ENCODE results near the gene ASB18.

Gene ASB18

GRCh38 chr2:236246711-236247246 is 17.4 kb downstream of the ASB18 start:
- no peaks in the 10 kb centered on the region for H3K9me3 Mint-ChIP-seq
- TF ChIP-seq, protein P1, sequence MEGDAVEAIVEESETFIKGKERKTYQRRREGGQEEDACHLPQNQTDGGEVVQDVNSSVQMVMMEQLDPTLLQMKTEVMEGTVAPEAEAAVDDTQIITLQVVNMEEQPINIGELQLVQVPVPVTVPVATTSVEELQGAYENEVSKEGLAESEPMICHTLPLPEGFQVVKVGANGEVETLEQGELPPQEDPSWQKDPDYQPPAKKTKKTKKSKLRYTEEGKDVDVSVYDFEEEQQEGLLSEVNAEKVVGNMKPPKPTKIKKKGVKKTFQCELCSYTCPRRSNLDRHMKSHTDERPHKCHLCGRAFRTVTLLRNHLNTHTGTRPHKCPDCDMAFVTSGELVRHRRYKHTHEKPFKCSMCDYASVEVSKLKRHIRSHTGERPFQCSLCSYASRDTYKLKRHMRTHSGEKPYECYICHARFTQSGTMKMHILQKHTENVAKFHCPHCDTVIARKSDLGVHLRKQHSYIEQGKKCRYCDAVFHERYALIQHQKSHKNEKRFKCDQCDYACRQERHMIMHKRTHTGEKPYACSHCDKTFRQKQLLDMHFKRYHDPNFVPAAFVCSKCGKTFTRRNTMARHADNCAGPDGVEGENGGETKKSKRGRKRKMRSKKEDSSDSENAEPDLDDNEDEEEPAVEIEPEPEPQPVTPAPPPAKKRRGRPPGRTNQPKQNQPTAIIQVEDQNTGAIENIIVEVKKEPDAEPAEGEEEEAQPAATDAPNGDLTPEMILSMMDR (IDR thresholded peaks at IDR 0.05) = no peak
- no peak overlapping the region for H3K27ac Mint-ChIP-seq
- H3K4me1 Mint-ChIP-seq = peaks cover 18% of the 10 kb centered on the region
- DNase-seq = no peak
- H3K27me3 Mint-ChIP-seq (ENCODE audit: low read depth, poor library complexity) = peaks cover 11% of the 10 kb centered on the region
- H3K4me3 Mint-ChIP-seq = no peak overlapping the region
- H3K36me3 Mint-ChIP-seq (ENCODE audit: low read depth) = peaks cover 12% of the 10 kb centered on the region

- H3K4me1 Mint-ChIP-seq = peaks cover 7% of the 10 kb centered on the region
- H3K4me3 Mint-ChIP-seq = no peak overlapping the region
- no peaks in the 10 kb centered on the region for H3K9me3 Mint-ChIP-seq
- TF ChIP-seq, protein P1 (IDR thresholded peaks at IDR 0.05) = no peak
- peaks cover 32% of the 10 kb centered on the region for H3K27me3 Mint-ChIP-seq (ENCODE audit: low read depth, poor library complexity)
- no peak for DNase-seq
- peaks cover 9% of the 10 kb centered on the region for H3K36me3 Mint-ChIP-seq (ENCODE audit: low read depth)
- H3K27ac Mint-ChIP-seq = no peak overlapping the region
These were observed 19.9 kb downstream of the ASB18 start for GRCh38 chr2:236244256-236244655.

DNA sequence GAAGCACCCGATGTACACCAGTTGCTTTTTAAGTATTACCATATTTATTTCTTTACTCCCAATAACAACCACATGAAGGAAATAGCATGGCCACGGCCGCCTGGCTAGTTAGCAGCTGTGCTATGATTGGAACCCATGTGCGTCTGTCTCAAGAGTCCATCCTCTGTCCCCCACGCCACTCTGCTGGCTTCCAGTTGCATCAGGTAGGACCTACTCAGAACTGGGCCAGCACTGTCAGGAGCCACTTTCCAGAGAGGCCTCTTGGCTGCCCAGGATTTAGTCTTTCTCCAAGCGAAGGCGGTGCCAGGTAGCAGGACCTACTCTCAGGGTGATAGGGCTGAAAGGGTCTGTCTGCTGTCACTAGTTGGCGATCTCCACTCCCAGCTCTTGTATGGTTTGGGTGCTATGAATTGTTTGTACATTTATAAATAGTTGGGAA is 22.1 kb downstream of the ASB18 start:
- Mint-ChIP-seq H3K27me3 (ENCODE audit: low read depth, poor library complexity) (peaks cover 50% of the 10 kb centered on the region), H3K9me3 (peaks cover 4% of the 10 kb centered on the region), H3K36me3 (ENCODE audit: low read depth) (peaks cover 6% of the 10 kb centered on the region), H3K4me1 (peaks cover 18% of the 10 kb centered on the region), H3K27ac (no peak overlapping the region), H3K4me3 (no peak overlapping the region)
- TF ChIP-seq, protein P1 (IDR thresholded peaks at IDR 0.05) = no peak
- DNase-seq = no peak

DNA sequence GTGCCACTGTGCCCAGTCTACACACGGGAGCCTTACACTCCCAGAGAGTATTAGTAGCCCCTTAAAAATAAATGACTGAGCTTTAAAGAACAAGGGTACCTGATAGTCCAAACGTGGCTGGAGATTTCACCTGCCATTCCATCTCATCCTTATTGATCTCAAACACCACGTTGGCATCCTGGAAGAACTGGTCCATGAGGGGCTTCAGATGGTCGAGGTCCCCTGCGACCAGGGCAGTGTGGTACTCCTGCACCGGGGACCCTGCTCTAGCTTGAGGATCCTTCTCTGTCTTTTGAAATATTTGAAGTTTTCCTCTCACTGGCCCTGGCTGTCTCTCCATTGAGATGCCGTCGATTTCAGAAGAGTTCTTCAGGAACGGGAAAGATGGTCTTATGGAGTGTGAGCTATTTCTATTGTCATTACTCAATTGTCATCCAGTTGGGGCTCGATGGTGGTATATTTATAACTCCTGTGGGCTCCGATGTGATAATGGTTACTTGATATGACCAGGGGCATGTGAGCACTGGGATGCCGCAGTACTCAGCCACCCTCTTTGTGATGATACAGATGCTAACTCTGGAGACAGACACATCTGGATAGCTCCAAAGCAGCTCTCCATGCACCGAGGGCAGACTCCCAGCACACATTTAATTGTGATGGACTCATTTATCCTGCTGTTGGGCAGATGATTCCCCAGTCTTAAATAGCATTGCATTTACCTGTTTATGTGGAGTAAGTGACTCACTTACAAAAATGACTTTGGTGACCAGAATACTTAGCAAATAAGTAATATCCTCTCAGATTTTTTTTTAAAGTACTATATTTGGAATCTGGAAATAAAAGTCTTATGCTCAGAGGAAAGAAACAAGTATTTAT is 22.8 kb downstream of the ASB18 start:
- Mint-ChIP-seq H3K9me3 (peaks cover 4% of the 10 kb centered on the region), H3K4me3 (no peak overlapping the region), H3K27me3 (ENCODE audit: low read depth, poor library complexity) (peaks cover 52% of the 10 kb centered on the region), H3K27ac (no peak overlapping the region), H3K36me3 (ENCODE audit: low read depth) (peaks cover 2% of the 10 kb centered on the region), H3K4me1 (peaks cover 22% of the 10 kb centered on the region)
- DNase-seq = no peak
- TF ChIP-seq, protein P1 (IDR thresholded peaks at IDR 0.05) = no peak

DNA sequence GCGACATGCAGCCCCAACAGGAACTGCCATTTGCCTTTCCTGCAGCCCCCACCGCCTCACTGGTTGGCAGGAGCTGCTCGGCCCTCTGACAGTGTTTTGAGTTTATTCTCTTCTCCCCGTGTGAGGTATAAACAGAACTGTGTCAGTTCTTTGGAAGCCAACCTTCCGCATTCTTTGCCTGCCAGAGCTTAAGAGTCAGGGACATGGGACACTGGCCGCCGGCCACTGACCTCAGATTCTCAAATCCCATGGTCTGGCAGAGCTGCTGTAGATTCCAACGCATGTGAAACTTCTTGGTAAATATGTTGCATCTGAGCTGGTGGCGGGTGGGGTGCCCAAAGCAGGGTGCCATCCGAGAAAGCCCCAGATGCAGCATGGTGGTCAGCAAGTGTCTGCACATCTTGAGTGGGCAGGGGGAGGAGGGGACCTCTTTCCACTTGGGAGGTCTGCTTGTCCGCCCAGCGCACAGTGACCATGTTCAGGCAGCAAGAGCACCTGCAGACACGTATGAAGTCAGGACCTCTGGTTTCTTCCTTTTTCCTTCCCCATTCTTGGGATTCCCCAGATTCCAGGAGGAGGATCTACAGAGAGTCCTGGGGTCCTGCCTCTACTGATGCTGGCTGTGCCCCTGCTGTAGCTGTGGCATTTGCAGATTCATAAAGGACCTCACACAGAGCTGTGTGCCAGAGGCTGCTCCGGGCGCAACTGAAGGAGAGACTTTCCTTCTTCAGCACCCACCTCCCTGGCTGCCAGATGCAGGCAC is 23.8 kb downstream of the ASB18 start:
- no peak overlapping the region for H3K27ac Mint-ChIP-seq
- H3K36me3 Mint-ChIP-seq (ENCODE audit: low read depth) = no peaks in the 10 kb centered on the region
- no peak for DNase-seq
- H3K4me1 Mint-ChIP-seq = peaks cover 28% of the 10 kb centered on the region
- peaks cover 60% of the 10 kb centered on the region for H3K27me3 Mint-ChIP-seq (ENCODE audit: low read depth, poor library complexity)
- H3K9me3 Mint-ChIP-seq = peaks cover 4% of the 10 kb centered on the region
- TF ChIP-seq, protein P1 (IDR thresholded peaks at IDR 0.05) = no peak
- H3K4me3 Mint-ChIP-seq = no peak overlapping the region
